Adrenal gland (tissue), 5 donors: ENCODE measurements around the gene ZMYM2.

Source experiments
- CTCF ChIP-seq, 6 experiments: fragments of 450-650 bp in 4 of 6; fragments of 200-600 bp in 2 of 6; sonication (generic) in 1 of 6; IDR thresholded peaks; 1 replicate in 5 of 6; 2 replicates in 1 of 6; pipeline versions ENCODE4 v1.5.1 to v1.8.0; 2016 to 2021; ENCODE audit warnings: antibody characterized with exemption in 6 of 6, mild to moderate bottlenecking in 2 of 6, moderate library complexity in 1 of 6
- POLR2A ChIP-seq, 2 donors: fragments of 450-650 bp; IDR thresholded peaks; one replicate each; pipeline ENCODE4 v1.6.1; 2017; ENCODE audit warnings: antibody characterized with exemption in 2 of 2, mild to moderate bottlenecking in 2 of 2, moderate library complexity in 1 of 2
- donor health status: DM: no; HTN: no; CAD: no.

DNA sequence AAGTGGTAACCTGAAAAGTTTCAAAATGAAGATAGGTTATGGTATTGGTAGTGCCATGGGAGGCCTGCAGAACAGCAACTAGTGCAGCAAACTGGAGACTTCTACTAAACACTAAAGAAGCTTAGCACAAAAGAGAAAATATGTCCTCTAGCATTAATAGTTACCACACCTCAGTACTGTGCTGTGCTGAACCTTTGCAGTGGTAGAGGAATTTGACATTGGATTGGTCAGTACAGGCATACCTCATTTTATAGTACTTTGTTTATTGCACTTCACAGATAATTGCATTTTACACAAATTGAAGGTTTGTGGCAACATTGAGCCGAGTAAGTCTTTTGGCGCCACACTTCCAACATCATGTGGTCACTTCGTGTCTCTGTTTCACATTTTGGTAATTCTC lies 40.4 kb downstream of the ZMYM2 start:
- TF ChIP-seq CTCF (IDR thresholded peaks at IDR 0.05) (no peak), POLR2A (IDR thresholded peaks at IDR 0.05) (no peak)
